GM23338 (cell line): ENCODE measurements around the gene CCL27. TPM values are rescaled to one million over a fixed set of nuclear protein-coding genes. Genes with fewer than 3 reads are reported as not detected.

Experiments used
- ATAC-seq: fragments of 200-7000 bp; cut with Tn5 transposase; 3 replicates; pipeline ENCODE4 v1.9.1; 2020
- DNase-seq: peaks from one replicate; pipeline ENCODE4 v3.0.0-alpha.2; 2015; ENCODE audit warnings: low spot score
- H2AFZ ChIP-seq: fragments of 200-600 bp; sonication (generic); 2 replicates; pipeline ENCODE4 v1.8.0; 2016; ENCODE audit warnings: antibody characterized with exemption, mild to moderate bottlenecking, moderate library complexity
- H3F3A ChIP-seq: fragments of 200-600 bp; sonication (generic); replicated peaks from 2 replicates; pipeline ENCODE4 v1.8.0; 2017; ENCODE audit warnings: antibody characterized with exemption, mixed run types, low read depth
- H3K27ac ChIP-seq: fragments of 200-600 bp; sonication (generic); 2 replicates; pipeline ENCODE4 v1.6.1; 2016; ENCODE audit warnings: low read depth
- H3K27me3 ChIP-seq: fragments of 200-600 bp; sonication (generic); 2 replicates; pipeline ENCODE4 v1.8.0; 2016; ENCODE audit warnings: mild to moderate bottlenecking, mixed run types, moderate library complexity; ENCODE audit not compliant: insufficient read depth
- H3K36me3 ChIP-seq: fragments of 200-600 bp; sonication (generic); 2 replicates; pipeline ENCODE4 v1.8.0; 2016; ENCODE audit warnings: mild to moderate bottlenecking; ENCODE audit not compliant: insufficient read depth
- H3K4me1 ChIP-seq: fragments of 200-600 bp; sonication (generic); 2 replicates; pipeline ENCODE4 v1.8.0; 2016; ENCODE audit warnings: mild to moderate bottlenecking, moderate library complexity; ENCODE audit not compliant: insufficient read depth
- H3K4me2 ChIP-seq: fragments of 200-600 bp; sonication (generic); 2 replicates; pipeline ENCODE4 v1.7.1; 2017; ENCODE audit warnings: mixed run types
- H3K4me3 ChIP-seq: fragments of 200-600 bp; sonication (generic); 2 replicates; pipeline ENCODE4 v1.6.1; 2016; ENCODE audit warnings: mixed run types
- H3K79me2 ChIP-seq: fragments of 200-600 bp; sonication (generic); replicated peaks from 2 replicates; pipeline ENCODE4 v1.8.0; 2017; ENCODE audit warnings: mild to moderate bottlenecking; ENCODE audit not compliant: insufficient read depth
- H3K9me2 ChIP-seq: fragments of 200-600 bp; sonication (generic); 2 replicates; pipeline ENCODE4 v1.8.0; 2017; ENCODE audit not compliant: insufficient read depth
- H4K20me1 ChIP-seq: fragments of 200-600 bp; sonication (generic); replicated peaks from 2 replicates; pipeline ENCODE4 v1.8.0; 2017; ENCODE audit warnings: mild to moderate bottlenecking; ENCODE audit not compliant: insufficient read depth
- H3K27ac Mint-ChIP-seq: 2 replicates; pipeline ENCODE4 v1.8.0; 2020; ENCODE audit warnings: inconsistent platforms, mild to moderate bottlenecking, moderate library complexity, mixed read lengths
- H3K27me3 Mint-ChIP-seq: 3 replicates; pipeline ENCODE4 v1.8.0; 2022; ENCODE audit warnings: low read depth, mild to moderate bottlenecking, moderate library complexity, mixed read lengths, inconsistent platforms; ENCODE audit not compliant: insufficient read depth, poor library complexity
- H3K36me3 Mint-ChIP-seq: 3 replicates; pipeline ENCODE4 v1.8.0; 2021; ENCODE audit warnings: low read depth, mild to moderate bottlenecking, inconsistent platforms, moderate library complexity, mixed read lengths
- H3K4me1 Mint-ChIP-seq: 3 replicates; pipeline ENCODE4 v1.8.0; 2020; ENCODE audit warnings: mild to moderate bottlenecking, inconsistent platforms, mixed read lengths
- H3K4me3 Mint-ChIP-seq: 3 replicates; pipeline ENCODE4 v1.8.0; 2021; ENCODE audit warnings: moderate library complexity, mild to moderate bottlenecking, inconsistent platforms, mixed read lengths
- H3K9me3 Mint-ChIP-seq: 3 replicates; pipeline ENCODE4 v1.8.0; 2020; ENCODE audit warnings: moderate library complexity, mild to moderate bottlenecking, inconsistent platforms, mixed read lengths
- CTCF ChIP-seq, 2 experiments: fragments of 200-600 bp in 1 of 2; sonication (generic) in 1 of 2; conservative IDR thresholded peaks; 2 replicates each; pipeline versions ENCODE4 v1.5.1 to v1.6.1; 2016 to 2017; ENCODE audit warnings: antibody characterized with exemption in 2 of 2, low read depth in 2 of 2, mild to moderate bottlenecking in 2 of 2, moderate library complexity in 1 of 2
- ETS1 ChIP-seq: IDR thresholded peaks from 2 replicates; pipeline ENCODE4 v1.6.1; 2016; ENCODE audit warnings: antibody characterized with exemption
- EZH2 ChIP-seq: fragments of 200-600 bp; sonication (generic); IDR thresholded peaks from one replicate; pipeline ENCODE4 v1.8.0; 2017; ENCODE audit warnings: antibody characterized with exemption, mild to moderate bottlenecking, low read depth; ENCODE audit not compliant: unreplicated experiment
- JUNB ChIP-seq: IDR thresholded peaks from one replicate; pipeline ENCODE4 v1.6.1; 2016; ENCODE audit warnings: antibody characterized with exemption; ENCODE audit not compliant: unreplicated experiment
- NANOG ChIP-seq: IDR thresholded peaks from 2 replicates; pipeline ENCODE4 v1.6.1; 2016; ENCODE audit warnings: antibody characterized with exemption, borderline replicate concordance
- POLR2AphosphoS5 ChIP-seq: IDR thresholded peaks from 2 replicates; pipeline ENCODE4 v1.6.1; 2016; ENCODE audit warnings: antibody characterized with exemption, low read depth
- STAT1 ChIP-seq: IDR thresholded peaks from one replicate; pipeline ENCODE4 v1.6.1; 2016; ENCODE audit warnings: antibody characterized with exemption; ENCODE audit not compliant: unreplicated experiment
- ZNF114 ChIP-seq: fragments of 250-450 bp; sonication (Bioruptor Pico); IDR thresholded peaks from 2 replicates; pipeline ENCODE4 v1.5.0; 2020; ENCODE audit warnings: mild to moderate bottlenecking, moderate library complexity
- ZNF331 ChIP-seq: fragments of 250-450 bp; sonication (Bioruptor Pico); IDR thresholded peaks from 2 replicates; pipeline ENCODE4 v1.5.0; 2020; ENCODE audit warnings: low read depth, mild to moderate bottlenecking, moderate library complexity
- polyA plus RNA-seq: library from polyadenylated mRNA; unstranded; fragments of >200 nt; fragmentation: Nextera tagmentation; extraction: Ambion mirVana; gene quantifications from 2 replicates; pipeline ENCODE4 v1.2.1, GENCODE V29; 2016
- total RNA-seq: library from RNA; depleted of rRNA; stranded (reverse); fragments of >200 nt; shearing (Covaris generic); gene quantifications from 2 replicates; pipeline ENCODE4 v1.2.3, GENCODE V29; 2014
- TF ChIP-seq, protein P1 (sequence below): IDR thresholded peaks from one replicate; pipeline ENCODE4 v1.6.1; 2018; ENCODE audit warnings: antibody characterized with exemption; ENCODE audit not compliant: unreplicated experiment

CCL27 gene
- total and polyA plus RNA-seq, 2 experiments from 2014 or later, result not detected

DNA sequence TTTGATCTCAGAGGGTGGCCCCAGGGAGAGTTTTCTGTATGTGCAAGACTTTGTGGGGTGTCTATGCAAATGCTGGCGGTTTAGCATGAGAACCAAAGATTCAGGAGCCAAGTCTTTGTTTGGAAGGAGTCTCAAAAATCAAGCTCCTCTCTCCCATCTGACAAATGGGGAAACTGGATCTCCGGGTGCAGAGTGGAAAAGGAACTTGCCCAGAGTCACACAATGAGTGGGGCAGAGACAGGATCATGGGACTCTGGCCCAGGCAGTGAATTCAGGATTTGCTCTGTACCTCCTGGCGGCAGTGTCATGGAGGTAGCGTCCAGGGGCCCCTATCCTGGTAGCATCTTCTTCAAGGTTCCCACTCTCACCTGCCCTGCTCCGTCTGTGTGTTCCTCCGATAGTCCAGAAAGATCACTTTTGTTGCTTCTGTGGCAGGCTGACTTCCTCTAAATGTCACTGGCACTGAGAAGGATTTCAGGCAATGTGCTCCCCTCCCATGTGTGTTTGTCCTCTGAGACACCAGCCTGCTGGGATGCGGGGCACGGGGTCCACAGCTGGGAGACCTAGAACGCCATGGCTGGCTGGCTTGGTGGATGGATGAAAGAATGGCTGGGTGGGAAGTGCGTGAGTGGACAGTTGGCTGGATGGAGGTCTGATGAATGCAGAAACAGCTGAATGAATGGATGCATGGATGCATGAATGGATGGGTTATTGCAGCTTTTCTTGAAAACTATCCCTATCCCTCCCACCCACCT, 25.0 kb upstream of the CCL27 start:
- no peak for TF ChIP-seq CTCF (conservative IDR thresholded peaks at IDR 0.05; ENCODE audit: low read depth in 2 of 2)
- no peak for TF ChIP-seq STAT1
- no peak for TF ChIP-seq ZNF114 (CRISPR knock-in tag)
- no peak for TF ChIP-seq ZNF331 (CRISPR knock-in tag)
- TF ChIP-seq, protein P1, sequence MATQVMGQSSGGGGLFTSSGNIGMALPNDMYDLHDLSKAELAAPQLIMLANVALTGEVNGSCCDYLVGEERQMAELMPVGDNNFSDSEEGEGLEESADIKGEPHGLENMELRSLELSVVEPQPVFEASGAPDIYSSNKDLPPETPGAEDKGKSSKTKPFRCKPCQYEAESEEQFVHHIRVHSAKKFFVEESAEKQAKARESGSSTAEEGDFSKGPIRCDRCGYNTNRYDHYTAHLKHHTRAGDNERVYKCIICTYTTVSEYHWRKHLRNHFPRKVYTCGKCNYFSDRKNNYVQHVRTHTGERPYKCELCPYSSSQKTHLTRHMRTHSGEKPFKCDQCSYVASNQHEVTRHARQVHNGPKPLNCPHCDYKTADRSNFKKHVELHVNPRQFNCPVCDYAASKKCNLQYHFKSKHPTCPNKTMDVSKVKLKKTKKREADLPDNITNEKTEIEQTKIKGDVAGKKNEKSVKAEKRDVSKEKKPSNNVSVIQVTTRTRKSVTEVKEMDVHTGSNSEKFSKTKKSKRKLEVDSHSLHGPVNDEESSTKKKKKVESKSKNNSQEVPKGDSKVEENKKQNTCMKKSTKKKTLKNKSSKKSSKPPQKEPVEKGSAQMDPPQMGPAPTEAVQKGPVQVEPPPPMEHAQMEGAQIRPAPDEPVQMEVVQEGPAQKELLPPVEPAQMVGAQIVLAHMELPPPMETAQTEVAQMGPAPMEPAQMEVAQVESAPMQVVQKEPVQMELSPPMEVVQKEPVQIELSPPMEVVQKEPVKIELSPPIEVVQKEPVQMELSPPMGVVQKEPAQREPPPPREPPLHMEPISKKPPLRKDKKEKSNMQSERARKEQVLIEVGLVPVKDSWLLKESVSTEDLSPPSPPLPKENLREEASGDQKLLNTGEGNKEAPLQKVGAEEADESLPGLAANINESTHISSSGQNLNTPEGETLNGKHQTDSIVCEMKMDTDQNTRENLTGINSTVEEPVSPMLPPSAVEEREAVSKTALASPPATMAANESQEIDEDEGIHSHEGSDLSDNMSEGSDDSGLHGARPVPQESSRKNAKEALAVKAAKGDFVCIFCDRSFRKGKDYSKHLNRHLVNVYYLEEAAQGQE, result no peak
- Mint-ChIP-seq H3K4me1 (peaks cover 14% of the 10 kb centered on the region), H3K27me3 (peaks cover 6% of the 10 kb centered on the region), H3K4me3 (no peak overlapping the region; the same call in 2 of the 3 replicates), H3K36me3 (no peaks in the 10 kb centered on the region), H3K9me3 (no peaks in the 10 kb centered on the region), H3K27ac (no peak overlapping the region; the same call in 1 of the 2 replicates)
- H3K4me3 ChIP-seq, result no peak overlapping the region
- no peaks in the 10 kb centered on the region for H4K20me1 ChIP-seq
- H3K79me2 ChIP-seq, result no peaks in the 10 kb centered on the region
- no peaks in the 10 kb centered on the region for H3K27me3 ChIP-seq
- no peaks in the 10 kb centered on the region for H3F3A ChIP-seq
- peak overlapping the region; percentile 45 for H3K4me2 ChIP-seq
- no peaks in the 10 kb centered on the region for H3K9me2 ChIP-seq
- ATAC-seq (peak; percentile 23; the same call in 2 of the 3 replicates), DNase-seq (peak; percentile 16)
- H3K27ac ChIP-seq, result no peak overlapping the region
- H3K4me1 ChIP-seq, result peaks cover 10% of the 10 kb centered on the region
- no peak overlapping the region for H2AFZ ChIP-seq
- no peaks in the 10 kb centered on the region for H3K36me3 ChIP-seq

- Mint-ChIP-seq H3K4me1 (peaks cover 14% of the 10 kb centered on the region), H3K9me3 (no peaks in the 10 kb centered on the region), H3K36me3 (no peaks in the 10 kb centered on the region), H3K27ac (no peak overlapping the region), H3K27me3 (peaks cover 6% of the 10 kb centered on the region), H3K4me3 (no peak overlapping the region)
- Histone ChIP-seq H3K4me1 (peaks cover 10% of the 10 kb centered on the region), H3K36me3 (no peaks in the 10 kb centered on the region), H3K4me2 (peak overlapping the region; percentile 45; the same call in 1 of the 2 replicates), H2AFZ (no peak overlapping the region), H3K9me2 (no peaks in the 10 kb centered on the region), H3K4me3 (no peak overlapping the region), H3F3A (no peaks in the 10 kb centered on the region), H3K27ac (no peak overlapping the region), H4K20me1 (no peaks in the 10 kb centered on the region), H3K79me2 (no peaks in the 10 kb centered on the region), H3K27me3 (no peaks in the 10 kb centered on the region)
- DNase-seq, result no peak
- ATAC-seq, result no peak
- TF ChIP-seq NANOG (no peak), CTCF (conservative IDR thresholded peaks at IDR 0.05; ENCODE audit: low read depth in 2 of 2) (no peak), ZNF331 (CRISPR knock-in tag) (no peak), JUNB (no peak), ZNF114 (CRISPR knock-in tag) (no peak), POLR2AphosphoS5 (no peak), ETS1 (no peak), EZH2 (no peak), STAT1 (no peak)
- TF ChIP-seq, protein P1, result no peak
Observed at GRCh38 chr9:34686732-34687131, 24.3 kb upstream of the CCL27 start.
